H9 (cell line): ENCODE measurements around the gene SEPTIN7. TPM values are rescaled to one million over a fixed set of nuclear protein-coding genes. Genes with fewer than 3 reads are reported as not detected.

ENCODE experiments used
- DNase-seq: peaks from one replicate; pipeline ENCODE4 v3.0.0-alpha.2; 2017
- H2AFZ ChIP-seq: one replicate; pipeline ENCODE4 v1.6.1; 2013; ENCODE audit warnings: mild to moderate bottlenecking, low read length, control low read depth, moderate library complexity
- H2AK5ac ChIP-seq: 2 replicates; pipeline ENCODE4 v1.6.1; 2013; ENCODE audit warnings: low read length, control low read depth, mixed read lengths; ENCODE audit not compliant: insufficient read length
- H2BK120ac ChIP-seq: one replicate; pipeline ENCODE4 v1.6.1; 2013; ENCODE audit warnings: low read depth, mild to moderate bottlenecking, low read length, control low read depth, inconsistent platforms; ENCODE audit not compliant: poor library complexity, severe bottlenecking
- H2BK12ac ChIP-seq: 2 replicates; pipeline ENCODE4 v1.6.1; 2013; ENCODE audit warnings: low read length, control low read depth, mixed read lengths, low read depth; ENCODE audit not compliant: insufficient read length
- H2BK15ac ChIP-seq: 2 replicates; pipeline ENCODE4 v1.6.1; 2013; ENCODE audit warnings: low read depth, low read length, control low read depth
- H2BK20ac ChIP-seq: one replicate; pipeline ENCODE4 v1.6.1; 2013; ENCODE audit warnings: low read depth, mild to moderate bottlenecking, low read length, control low read depth, inconsistent platforms; ENCODE audit not compliant: poor library complexity, severe bottlenecking
- H2BK5ac ChIP-seq: 2 replicates; pipeline ENCODE4 v1.6.1; 2013; ENCODE audit warnings: low read length, control low read depth, mixed read lengths; ENCODE audit not compliant: insufficient read length
- H3K14ac ChIP-seq: 2 replicates; pipeline ENCODE4 v1.6.1; 2013; ENCODE audit warnings: low read length, control low read depth; ENCODE audit not compliant: insufficient read depth
- H3K18ac ChIP-seq: 2 replicates; pipeline ENCODE4 v1.6.1; 2013; ENCODE audit warnings: low read depth, mild to moderate bottlenecking, mixed read lengths, low read length, control low read depth; ENCODE audit not compliant: insufficient read length
- H3K23ac ChIP-seq: 2 replicates; pipeline ENCODE4 v1.6.1; 2013; ENCODE audit warnings: low read length, control low read depth, mixed read lengths, low read depth; ENCODE audit not compliant: insufficient read length
- H3K23me2 ChIP-seq: 2 replicates; pipeline ENCODE4 v1.6.1; 2013; ENCODE audit warnings: low read depth, mild to moderate bottlenecking, mixed read lengths, low read length, control low read depth; ENCODE audit not compliant: insufficient read length, poor library complexity, severe bottlenecking
- H3K27ac ChIP-seq: 2 replicates; pipeline ENCODE4 v1.5.1; 2013; ENCODE audit warnings: low read length, control low read depth, mixed read lengths, low read depth; ENCODE audit not compliant: insufficient read length
- H3K27me3 ChIP-seq: 2 replicates; pipeline ENCODE4 v1.6.1; 2013; ENCODE audit warnings: low read length, control low read depth, inconsistent platforms; ENCODE audit not compliant: insufficient read depth
- H3K4ac ChIP-seq: 2 replicates; pipeline ENCODE4 v1.6.1; 2013; ENCODE audit warnings: low read depth, mild to moderate bottlenecking, control low read depth, inconsistent platforms, low read length, moderate library complexity
- H3K4me1 ChIP-seq: 2 replicates; pipeline ENCODE4 v1.6.1; 2013; ENCODE audit warnings: low read length, control low read depth, inconsistent platforms; ENCODE audit not compliant: insufficient read depth
- H3K4me2 ChIP-seq: 2 replicates; pipeline ENCODE4 v1.6.1; 2013; ENCODE audit warnings: low read length, control low read depth, mixed read lengths; ENCODE audit not compliant: insufficient read length, insufficient read depth
- H3K56ac ChIP-seq: 2 replicates; pipeline ENCODE4 v1.6.1; 2013; ENCODE audit warnings: low read depth, mild to moderate bottlenecking, mixed read lengths, low read length, control low read depth; ENCODE audit not compliant: insufficient read length
- H3K79me1 ChIP-seq: 2 replicates; pipeline ENCODE4 v1.6.1; 2013; ENCODE audit warnings: low read depth, mild to moderate bottlenecking, moderate library complexity, low read length, control low read depth, inconsistent platforms; ENCODE audit not compliant: insufficient read depth, poor library complexity, severe bottlenecking
- H3K79me2 ChIP-seq: 2 replicates; pipeline ENCODE4 v1.6.1; 2013; ENCODE audit warnings: low read length, control low read depth, inconsistent platforms; ENCODE audit not compliant: insufficient read depth
- H3K9ac ChIP-seq: 2 replicates; pipeline ENCODE4 v1.6.1; 2013; ENCODE audit warnings: low read length, control low read depth, mixed read lengths; ENCODE audit not compliant: insufficient read length; ENCODE audit errors: extremely low read depth
- H3K9me3 ChIP-seq: one replicate; pipeline ENCODE4 v1.6.1; 2013; ENCODE audit warnings: low read depth, low read length, inconsistent platforms; ENCODE audit not compliant: control insufficient read depth
- H3T11ph ChIP-seq: one replicate; pipeline ENCODE4 v1.6.1; 2013; ENCODE audit warnings: mild to moderate bottlenecking, low read length, control low read depth, inconsistent platforms
- H4K20me1 ChIP-seq: one replicate; pipeline ENCODE4 v1.6.1; 2013; ENCODE audit not compliant: control insufficient read depth, insufficient read length, insufficient read depth
- H4K5ac ChIP-seq: 2 replicates; pipeline ENCODE4 v1.6.1; 2013; ENCODE audit warnings: low read depth, mild to moderate bottlenecking, mixed read lengths, low read length, control low read depth; ENCODE audit not compliant: insufficient read length
- H4K8ac ChIP-seq: replicated peaks from 2 replicates; pipeline ENCODE4 v1.6.1; 2013; ENCODE audit warnings: low read length, control low read depth, mixed read lengths, low read depth; ENCODE audit not compliant: insufficient read length
- H4K91ac ChIP-seq: 2 replicates; pipeline ENCODE4 v1.6.1; 2013; ENCODE audit warnings: low read depth, mild to moderate bottlenecking, moderate library complexity, mixed read lengths, low read length, control low read depth; ENCODE audit not compliant: insufficient read length
- H3K27ac Mint-ChIP-seq, 3 experiments: 2 replicates in 2 of 3; 3 replicates in 1 of 3; pipeline ENCODE4 v1.8.0; 2020 to 2021; ENCODE audit warnings: mixed read lengths in 3 of 3, mild to moderate bottlenecking in 1 of 3, moderate library complexity in 1 of 3
- H3K27me3 Mint-ChIP-seq: 2 replicates; pipeline ENCODE4 v1.8.0; 2021; ENCODE audit warnings: low read depth, mild to moderate bottlenecking, moderate library complexity, mixed read lengths
- H3K36me3 Mint-ChIP-seq, 3 experiments: 2 replicates in 2 of 3; 3 replicates in 1 of 3; pipeline ENCODE4 v1.8.0; 2020 to 2021; ENCODE audit warnings: low read depth in 3 of 3, mixed read lengths in 3 of 3; ENCODE audit not compliant: insufficient read depth in 1 of 3
- H3K4me1 Mint-ChIP-seq, 2 experiments: 2 replicates each; pipeline ENCODE4 v1.8.0; 2020; ENCODE audit warnings: mixed read lengths in 2 of 2
- H3K4me3 Mint-ChIP-seq, 2 experiments: 2 replicates in 1 of 2; 3 replicates in 1 of 2; pipeline ENCODE4 v1.8.0; 2020 to 2021; ENCODE audit warnings: mild to moderate bottlenecking in 2 of 2, mixed read lengths in 2 of 2, moderate library complexity in 1 of 2
- H3K9me3 Mint-ChIP-seq, 2 experiments: 2 replicates in 1 of 2; 3 replicates in 1 of 2; pipeline ENCODE4 v1.8.0; 2020; ENCODE audit warnings: mild to moderate bottlenecking in 2 of 2, mixed read lengths in 2 of 2, moderate library complexity in 1 of 2
- CTCF ChIP-seq: fragments of 200-600 bp; sonication (generic); conservative IDR thresholded peaks from 3 replicates; pipeline ENCODE4 v1.8.0; 2021; ENCODE audit warnings: antibody characterized with exemption, mild to moderate bottlenecking
- WGBS: extraction: QIAGEN DNeasy Blood & Tissue Kit; methylation state at CpG from one replicate; pipeline ENCODE4 v1.1.7; 2013; ENCODE audit warnings: missing lambda C conversion rate, low lambda C conversion rate, mixed read lengths; ENCODE audit not compliant: insufficient read length; ENCODE audit errors: extremely low coverage; 5-methylcytosine and 5-hydroxymethylcytosine counted together
- total RNA-seq: library from RNA; stranded (reverse); gene quantifications from 2 replicates; pipeline ENCODE4 v1.2.1, GENCODE V29; 2021

Gene SEPTIN7
- total RNA-seq, 1 experiment from 2014 or later: 184 TPM

GRCh38 chr7:35762781-35763180 is 38.1 kb upstream of the SEPTIN7 start:
- DNase-seq: no peak
- no peak overlapping the region for H3K4ac ChIP-seq
- no peak overlapping the region for H3K4me3 Mint-ChIP-seq
- no peak overlapping the region for H3K56ac ChIP-seq
- H3K4me2 ChIP-seq: no peak overlapping the region
- no peak overlapping the region for H2AK5ac ChIP-seq
- no peaks in the 10 kb centered on the region for H3K23me2 ChIP-seq
- H3K14ac ChIP-seq: no peak overlapping the region
- no peak overlapping the region for H3K27ac ChIP-seq
- no peaks in the 10 kb centered on the region for H4K20me1 ChIP-seq
- no peak for TF ChIP-seq CTCF
- peaks cover 0 to 2% of the 10 kb centered on the region in 2 experiments; a peak in 2 of 5 replicates for H3K9me3 Mint-ChIP-seq
- H3K27me3 Mint-ChIP-seq: no peaks in the 10 kb centered on the region; the same call in 1 of the 2 replicates
- no peak overlapping the region for H3K23ac ChIP-seq
- peak overlapping the region in 1 of 3 experiments; percentile 26; a peak in 1 of 7 replicates for H3K27ac Mint-ChIP-seq
- no peak overlapping the region for H4K5ac ChIP-seq
- H3K36me3 Mint-ChIP-seq: peaks cover 0 to 2% (median 0%) of the 10 kb centered on the region in 3 experiments; a peak in 1 of 7 replicates
- peaks cover 2 to 7% of the 10 kb centered on the region in 2 experiments; a peak in 3 of 4 replicates for H3K4me1 Mint-ChIP-seq
- no peak overlapping the region for H2BK15ac ChIP-seq
- no peak overlapping the region for H2BK12ac ChIP-seq
- no CpG with 5 or more reads among the region's 3 CpGs for WGBS
- H2AFZ ChIP-seq: no peak overlapping the region
- no peaks in the 10 kb centered on the region for H3K79me2 ChIP-seq
- no peak overlapping the region for H3K9ac ChIP-seq
- no peaks in the 10 kb centered on the region for H3K27me3 ChIP-seq
- H3K9me3 ChIP-seq: no peaks in the 10 kb centered on the region
- H4K91ac ChIP-seq: no peak overlapping the region
- no peak overlapping the region for H2BK5ac ChIP-seq
- H3K79me1 ChIP-seq: no peaks in the 10 kb centered on the region
- H4K8ac ChIP-seq: no peak overlapping the region
- H3K18ac ChIP-seq: no peak overlapping the region
- no peak overlapping the region for H2BK20ac ChIP-seq
- H3T11ph ChIP-seq: no peak overlapping the region
- no peaks in the 10 kb centered on the region for H3K4me1 ChIP-seq
- no peak overlapping the region for H2BK120ac ChIP-seq
